BE2C (cell line): ENCODE measurements around the gene RGS10.

Source experiments
- DNase-seq: peaks from one replicate; pipeline ENCODE4 v3.0.0-alpha.2; 2020
- H3K27me3 ChIP-seq: fragments of 250-450 bp; sonication (Bioruptor Pico); 2 replicates; pipeline ENCODE4 v1.5.1; 2020; ENCODE audit warnings: mild to moderate bottlenecking
- H3K36me3 ChIP-seq: fragments of 250-450 bp; sonication (Bioruptor Pico); 2 replicates; pipeline ENCODE4 v1.5.1; 2020; ENCODE audit warnings: mild to moderate bottlenecking
- H3K4me1 ChIP-seq: fragments of 250-450 bp; sonication (Bioruptor Pico); 2 replicates; pipeline ENCODE4 v1.5.1; 2020
- H3K4me3 ChIP-seq: 2 replicates; pipeline ENCODE4 v1.5.1; 2011; ENCODE audit warnings: low read depth, low read length
- H3K9me3 ChIP-seq: fragments of 250-450 bp; sonication (Bioruptor Pico); 2 replicates; pipeline ENCODE4 v1.5.1; 2020
- TF ChIP-seq, protein P1 (sequence below): IDR thresholded peaks from 2 replicates; pipeline ENCODE4 v1.5.1; 2012; ENCODE audit warnings: mild to moderate bottlenecking, low read depth, low read length

Gene RGS10

DNA sequence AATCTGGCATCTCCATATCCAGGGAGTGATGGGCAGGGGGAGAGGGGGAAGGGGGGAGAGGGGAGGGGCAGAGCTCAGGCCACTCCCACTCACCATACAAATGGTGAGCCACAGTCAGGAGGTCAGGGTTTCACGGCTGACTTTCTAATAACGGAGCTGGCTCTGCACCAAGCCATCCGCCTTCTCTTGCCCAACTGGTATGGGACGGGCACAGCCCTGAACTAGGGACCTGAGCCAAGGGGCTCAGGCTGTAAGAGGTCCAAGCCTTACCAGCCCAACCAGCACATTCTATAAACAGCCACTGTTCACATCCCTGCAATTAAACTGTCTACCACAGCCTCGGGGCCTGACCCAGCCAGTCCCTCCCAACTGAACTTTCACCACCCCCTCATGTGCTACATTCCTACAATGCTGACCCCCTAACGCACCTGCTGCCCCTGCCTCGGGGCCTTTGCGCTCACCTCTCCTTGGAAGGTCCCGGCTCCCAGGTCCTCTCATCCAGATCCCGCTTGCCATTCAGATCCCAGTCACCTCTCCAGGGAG is 32.5 kb downstream of the RGS10 start:
- H3K4me1 ChIP-seq = no peaks in the 10 kb centered on the region
- H3K4me3 ChIP-seq = no peak overlapping the region
- no peak for DNase-seq
- H3K27me3 ChIP-seq = no peaks in the 10 kb centered on the region
- no peaks in the 10 kb centered on the region for H3K36me3 ChIP-seq
- no peaks in the 10 kb centered on the region for H3K9me3 ChIP-seq
- TF ChIP-seq, protein P1, sequence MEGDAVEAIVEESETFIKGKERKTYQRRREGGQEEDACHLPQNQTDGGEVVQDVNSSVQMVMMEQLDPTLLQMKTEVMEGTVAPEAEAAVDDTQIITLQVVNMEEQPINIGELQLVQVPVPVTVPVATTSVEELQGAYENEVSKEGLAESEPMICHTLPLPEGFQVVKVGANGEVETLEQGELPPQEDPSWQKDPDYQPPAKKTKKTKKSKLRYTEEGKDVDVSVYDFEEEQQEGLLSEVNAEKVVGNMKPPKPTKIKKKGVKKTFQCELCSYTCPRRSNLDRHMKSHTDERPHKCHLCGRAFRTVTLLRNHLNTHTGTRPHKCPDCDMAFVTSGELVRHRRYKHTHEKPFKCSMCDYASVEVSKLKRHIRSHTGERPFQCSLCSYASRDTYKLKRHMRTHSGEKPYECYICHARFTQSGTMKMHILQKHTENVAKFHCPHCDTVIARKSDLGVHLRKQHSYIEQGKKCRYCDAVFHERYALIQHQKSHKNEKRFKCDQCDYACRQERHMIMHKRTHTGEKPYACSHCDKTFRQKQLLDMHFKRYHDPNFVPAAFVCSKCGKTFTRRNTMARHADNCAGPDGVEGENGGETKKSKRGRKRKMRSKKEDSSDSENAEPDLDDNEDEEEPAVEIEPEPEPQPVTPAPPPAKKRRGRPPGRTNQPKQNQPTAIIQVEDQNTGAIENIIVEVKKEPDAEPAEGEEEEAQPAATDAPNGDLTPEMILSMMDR = no peak

DNA sequence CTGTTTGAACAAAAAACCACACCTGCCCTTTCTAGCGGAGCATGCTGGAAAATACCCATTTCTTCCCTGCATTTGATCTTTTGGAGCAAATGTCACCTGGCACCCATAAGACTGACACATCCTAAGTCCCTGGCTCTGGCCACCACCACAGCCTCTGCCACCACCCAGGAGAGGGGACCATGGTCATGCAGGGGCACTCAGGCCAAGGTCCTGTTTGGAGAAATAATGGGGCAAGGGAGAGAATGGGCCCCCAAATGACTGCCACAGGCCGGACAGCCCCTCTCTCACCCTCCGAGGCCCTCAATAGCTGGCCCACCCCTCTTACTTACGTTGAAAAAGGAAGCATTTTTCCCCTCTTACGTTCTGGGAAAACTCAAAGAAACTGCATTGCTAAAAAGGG is 35.4 kb downstream of the RGS10 start:
- no peak overlapping the region for H3K4me3 ChIP-seq
- DNase-seq = no peak
- H3K4me1 ChIP-seq = no peaks in the 10 kb centered on the region
- no peaks in the 10 kb centered on the region for H3K9me3 ChIP-seq
- TF ChIP-seq, protein P1 = no peak
- no peaks in the 10 kb centered on the region for H3K27me3 ChIP-seq
- H3K36me3 ChIP-seq = no peaks in the 10 kb centered on the region

DNA sequence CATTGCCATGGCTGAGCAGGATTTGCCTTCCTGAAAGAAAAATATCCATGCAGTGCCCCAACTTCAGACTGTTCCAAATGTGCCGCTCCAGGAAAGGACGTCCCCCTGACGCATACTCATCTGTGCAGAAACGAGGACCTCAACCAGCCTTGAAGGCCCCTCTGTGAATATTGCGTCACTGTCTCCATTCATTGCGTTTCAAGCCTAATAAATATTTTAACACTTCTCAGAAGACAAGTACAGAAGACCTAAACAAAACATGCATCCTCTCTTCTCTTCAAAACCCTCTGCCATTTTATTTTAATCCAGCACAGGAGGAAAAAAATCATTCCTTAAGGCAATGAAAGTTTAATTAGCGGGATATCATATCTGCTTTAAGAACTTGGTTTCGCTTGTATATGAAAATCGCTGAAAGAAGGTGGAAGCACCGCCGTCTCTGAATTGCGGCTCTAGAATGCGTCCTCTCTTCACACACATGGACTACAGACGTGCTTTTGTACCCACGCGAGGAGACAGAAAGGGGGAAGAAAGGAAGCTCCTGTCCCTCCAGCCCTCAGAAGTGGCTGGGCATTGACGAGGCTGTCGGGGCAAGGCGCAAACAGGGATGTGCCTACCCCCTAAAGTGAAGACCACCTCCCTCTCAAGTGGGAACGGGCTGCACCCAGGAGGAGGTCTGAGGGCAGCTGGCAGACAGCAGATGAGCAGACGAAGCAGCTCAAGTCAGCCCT is 36.8 kb downstream of the RGS10 start:
- no peak for DNase-seq

DNA sequence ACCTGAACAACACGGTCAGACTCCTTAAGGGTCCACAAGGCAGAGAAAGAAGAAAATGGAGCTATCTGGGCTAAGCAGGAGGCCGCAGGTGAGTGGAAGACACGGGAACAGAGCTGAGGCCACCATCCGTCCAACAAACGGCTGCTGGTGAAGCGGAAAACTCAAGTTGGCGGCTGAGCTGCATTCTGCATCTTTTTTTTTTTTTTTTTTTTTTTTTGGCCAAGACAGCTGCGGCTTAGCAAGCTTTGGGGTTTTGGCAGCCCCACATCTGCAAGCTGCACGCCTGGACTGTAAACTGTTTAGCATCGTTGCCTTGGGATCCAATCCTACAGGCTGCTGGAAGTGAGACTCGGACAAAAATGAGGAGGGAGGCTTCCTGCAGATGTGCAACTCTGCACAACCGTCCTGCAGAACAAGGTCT is 37.4 kb downstream of the RGS10 start:
- H3K27me3 ChIP-seq = no peaks in the 10 kb centered on the region
- H3K4me3 ChIP-seq = no peak overlapping the region
- DNase-seq = no peak
- TF ChIP-seq, protein P1 = no peak
- H3K36me3 ChIP-seq = no peaks in the 10 kb centered on the region
- no peaks in the 10 kb centered on the region for H3K4me1 ChIP-seq
- no peaks in the 10 kb centered on the region for H3K9me3 ChIP-seq

More for the DNA sequence above, 36.8 kb downstream of the RGS10 start:
- H3K27me3 ChIP-seq = no peaks in the 10 kb centered on the region
- no peaks in the 10 kb centered on the region for H3K9me3 ChIP-seq
- H3K4me3 ChIP-seq = no peak overlapping the region
- H3K4me1 ChIP-seq = no peaks in the 10 kb centered on the region
- TF ChIP-seq, protein P1 = no peak
- no peaks in the 10 kb centered on the region for H3K36me3 ChIP-seq

DNA sequence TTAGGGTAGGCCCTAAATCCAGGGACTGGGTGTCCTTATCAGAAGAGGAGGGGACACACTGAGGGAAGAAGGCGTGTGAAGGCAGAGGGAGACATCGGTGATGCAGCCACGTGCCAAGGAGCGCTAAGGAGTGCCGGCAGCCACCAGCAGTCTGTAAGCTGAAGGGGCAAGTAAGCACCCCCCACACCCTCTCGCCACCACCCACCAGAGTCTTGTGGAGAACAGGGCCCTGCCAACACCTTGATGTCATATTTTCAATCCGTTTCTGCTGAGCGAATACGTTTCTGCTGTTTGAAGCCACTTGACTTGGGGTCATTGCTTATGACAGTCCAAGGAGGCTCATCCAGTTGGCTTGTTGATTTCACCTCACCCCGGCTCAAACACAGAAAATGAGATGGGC is 37.9 kb downstream of the RGS10 start:
- no peak for DNase-seq
- no peak overlapping the region for H3K4me3 ChIP-seq
- H3K4me1 ChIP-seq = no peaks in the 10 kb centered on the region
- no peaks in the 10 kb centered on the region for H3K27me3 ChIP-seq
- TF ChIP-seq, protein P1 = no peak
- no peaks in the 10 kb centered on the region for H3K36me3 ChIP-seq
- no peaks in the 10 kb centered on the region for H3K9me3 ChIP-seq

DNA sequence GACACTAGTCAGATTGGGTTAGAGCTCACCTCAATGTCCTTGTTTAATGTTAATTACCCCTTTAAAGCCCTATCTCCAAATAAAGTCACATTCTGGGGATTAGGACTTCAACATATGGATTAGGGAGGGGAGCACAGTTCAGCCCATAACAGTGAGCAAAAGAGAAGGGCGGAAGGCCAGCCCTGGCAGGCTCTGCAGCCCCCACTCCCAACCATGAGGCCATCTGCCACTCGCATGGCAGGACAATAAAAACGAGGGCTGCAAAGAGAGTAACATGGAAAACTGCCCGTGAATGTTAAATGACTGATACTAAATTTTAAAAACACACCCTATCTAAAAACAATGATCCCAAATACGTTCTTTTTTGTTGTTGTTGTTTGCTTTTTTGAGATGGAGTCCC is 38.7 kb downstream of the RGS10 start:
- TF ChIP-seq, protein P1 = no peak
- Histone ChIP-seq H3K27me3 (no peaks in the 10 kb centered on the region), H3K4me1 (no peaks in the 10 kb centered on the region), H3K36me3 (no peaks in the 10 kb centered on the region), H3K9me3 (no peaks in the 10 kb centered on the region), H3K4me3 (no peak overlapping the region)
- DNase-seq = no peak
